TTC549 (cell line): ENCODE results near the gene FSTL4.

ENCODE experiments used
- FAIRE-seq: peaks from 2 replicates; lab custom pipeline; 2012; peaks lifted over from hg19 to GRCh38; lab: Jason Lieb, UNC

FSTL4 gene

GRCh38 chr5:133610489-133611356, 1.6 kb downstream of the FSTL4 start:
- no peak for FAIRE-seq

- no peak for FAIRE-seq
Measured at GRCh38 chr5:133607451-133607850, 4.9 kb downstream of the FSTL4 start.

DNA sequence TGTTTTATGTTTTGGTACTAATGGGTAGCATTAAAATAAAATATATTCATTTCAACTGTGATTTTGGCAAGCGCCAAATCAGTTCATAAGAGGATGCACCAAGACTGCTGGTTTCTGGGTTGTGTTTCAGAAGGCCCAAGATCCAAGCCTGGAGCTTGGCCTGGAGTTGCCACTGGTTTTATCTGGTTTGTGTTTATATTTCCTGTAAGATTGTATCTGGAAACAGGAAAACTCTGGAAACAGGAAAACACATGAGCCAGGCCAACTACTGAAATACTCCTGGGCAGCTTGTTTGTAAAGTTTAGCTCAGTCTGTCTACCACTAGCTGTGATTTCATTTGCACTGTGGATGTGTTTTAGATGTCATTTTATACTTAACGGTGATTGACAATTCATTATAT, 5.5 kb downstream of the FSTL4 start:
- FAIRE-seq = no peak

DNA sequence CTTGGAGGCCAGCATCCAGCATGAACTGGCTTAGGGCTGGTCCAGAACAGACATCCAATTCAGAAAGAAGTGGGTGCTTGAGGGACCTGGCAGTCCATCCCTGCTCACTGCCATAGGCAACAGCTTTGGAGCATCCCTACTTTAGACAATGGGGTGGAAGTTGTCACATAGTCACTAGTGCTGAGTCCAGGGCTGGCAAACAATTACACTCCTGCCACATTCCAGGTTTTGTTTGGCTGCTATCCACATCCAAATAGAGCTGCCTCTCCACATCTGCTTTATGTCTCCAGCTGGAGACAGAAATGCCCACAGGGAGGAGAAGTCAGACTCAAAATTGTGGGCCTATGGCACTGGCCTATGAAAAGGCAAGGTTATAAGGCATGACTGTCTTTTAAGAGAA, 7.0 kb downstream of the FSTL4 start:
- no peak for FAIRE-seq

GRCh38 chr5:133603711-133604110, 8.6 kb downstream of the FSTL4 start:
- no peak for FAIRE-seq

- FAIRE-seq = no peak
Measured at GRCh38 chr5:133602835-133603380, 9.4 kb downstream of the FSTL4 start.

- no peak for FAIRE-seq
Measured at GRCh38 chr5:133599600-133599999, 12.7 kb downstream of the FSTL4 start.

DNA sequence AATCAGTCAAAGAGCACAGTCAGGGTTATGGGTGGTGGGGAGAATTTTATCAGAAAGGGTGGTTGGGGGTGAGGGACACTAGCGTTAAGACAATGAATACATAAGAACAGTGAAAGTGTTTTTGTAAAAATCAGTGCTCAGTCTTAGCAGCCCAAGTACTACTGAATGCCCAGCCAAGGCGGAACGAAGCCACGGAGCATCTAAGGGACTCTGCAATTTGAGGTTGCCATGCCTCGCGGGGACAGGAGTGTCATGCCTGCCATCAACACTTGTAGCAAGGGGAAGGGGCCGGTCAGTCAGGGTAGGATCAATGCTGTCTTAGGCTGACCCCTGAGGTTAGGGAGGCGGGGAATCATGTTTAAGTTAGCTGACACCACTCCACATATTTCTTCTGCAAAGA, 13.3 kb downstream of the FSTL4 start:
- no peak for FAIRE-seq

- no peak for FAIRE-seq
Measured at GRCh38 chr5:133596049-133596448, 16.3 kb downstream of the FSTL4 start.

DNA sequence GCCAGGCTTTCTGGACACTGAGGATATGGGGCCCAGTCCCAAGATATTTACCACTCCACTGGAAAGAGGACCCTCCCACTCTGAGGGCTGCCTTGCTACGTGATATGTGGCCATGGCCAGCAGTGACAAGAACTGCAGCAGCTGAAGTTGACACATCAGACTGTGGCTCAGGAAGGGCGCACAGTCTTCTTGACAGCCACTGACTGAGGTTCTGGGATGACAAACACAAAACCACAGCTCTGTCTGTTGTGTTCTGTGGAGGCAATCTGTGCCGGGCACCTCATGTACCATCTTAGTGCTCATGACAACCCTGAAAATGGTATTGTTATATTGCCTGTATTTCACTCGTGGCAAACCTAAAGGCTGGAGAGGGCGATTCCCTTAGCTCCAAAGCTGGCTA, 16.9 kb downstream of the FSTL4 start:
- FAIRE-seq = no peak

DNA sequence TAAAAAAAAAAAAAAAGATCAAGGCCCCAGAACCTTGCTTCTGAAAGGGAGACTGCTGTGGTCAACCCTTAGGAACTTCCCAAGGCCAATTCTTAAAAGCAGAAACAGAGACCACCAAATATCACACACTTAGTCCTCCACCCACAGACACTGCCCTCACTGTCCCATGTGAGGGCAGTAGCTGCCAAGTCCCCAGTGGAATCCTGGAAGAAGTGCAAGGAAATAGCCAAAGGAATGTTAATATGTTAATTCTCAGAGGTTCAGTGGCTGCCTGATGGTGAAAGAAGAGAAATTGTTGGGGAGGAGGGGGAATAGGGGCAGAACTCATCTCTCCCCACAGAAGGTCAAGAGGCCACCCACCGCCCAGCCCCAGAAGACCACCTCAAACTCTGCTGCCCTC, 23.1 kb downstream of the FSTL4 start:
- FAIRE-seq = no peak

DNA sequence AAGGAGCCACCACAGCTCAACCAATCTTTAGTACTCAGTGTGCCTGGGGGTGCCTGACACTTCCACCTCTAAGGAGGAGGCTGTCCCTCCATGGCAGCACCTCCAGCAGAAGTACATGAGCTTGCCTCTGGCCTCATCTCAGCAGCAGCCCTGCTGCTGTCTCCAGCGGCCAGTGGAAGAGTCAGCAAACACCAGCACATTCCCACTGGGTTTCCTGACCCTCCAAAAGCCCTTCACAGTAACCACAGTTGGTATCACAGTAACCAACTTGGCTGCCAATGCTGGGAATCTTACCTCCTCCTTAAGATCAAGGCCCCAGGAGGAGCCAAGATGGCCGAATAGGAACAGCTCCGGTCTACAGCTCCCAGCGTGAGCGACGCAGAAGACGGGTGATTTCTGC, 29.4 kb downstream of the FSTL4 start:
- FAIRE-seq = no peak

- no peak for FAIRE-seq
Measured at GRCh38 chr5:133581918-133582317, 30.4 kb downstream of the FSTL4 start.

GRCh38 chr5:133581348-133581747, 31.0 kb downstream of the FSTL4 start:
- FAIRE-seq = no peak

DNA sequence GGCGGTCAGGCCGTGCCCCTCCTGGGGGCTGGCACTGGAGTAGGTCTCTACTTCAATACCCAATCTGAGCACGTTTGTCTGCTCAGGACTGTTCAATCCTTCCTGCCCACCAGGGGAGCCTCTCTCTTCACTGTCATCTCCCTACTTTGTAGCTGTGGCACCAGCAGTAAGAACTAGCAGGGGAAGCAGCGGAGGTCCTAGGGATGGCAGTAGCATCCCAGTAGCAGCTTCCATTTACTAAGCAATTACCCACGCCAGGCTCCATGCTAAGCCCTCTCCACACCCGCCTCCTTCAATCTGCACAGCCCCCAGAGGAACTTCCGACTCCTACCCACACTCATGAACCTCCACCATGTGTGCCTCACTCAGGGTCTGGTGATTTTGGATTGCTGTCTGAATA, 31.7 kb downstream of the FSTL4 start:
- FAIRE-seq = no peak

DNA sequence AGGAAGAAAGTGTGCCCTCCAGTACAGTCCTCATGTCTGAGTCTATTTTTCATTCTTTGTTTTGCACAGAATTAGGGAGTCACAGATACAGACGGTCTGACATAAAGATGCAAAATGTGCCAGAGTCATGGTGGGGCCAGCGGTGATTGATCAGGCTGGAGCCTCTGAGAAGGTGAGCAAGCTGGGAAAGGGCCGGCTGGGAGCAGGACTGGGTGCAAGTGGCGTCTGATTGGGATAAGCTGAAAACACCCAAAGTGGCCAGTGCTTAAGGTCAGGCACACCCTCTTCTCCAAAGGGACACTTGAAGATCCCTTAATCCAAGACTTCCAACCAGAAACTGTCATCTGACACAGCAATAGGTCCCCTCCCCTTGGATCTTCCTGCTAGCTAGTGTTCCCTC, 32.6 kb downstream of the FSTL4 start:
- FAIRE-seq = no peak

DNA sequence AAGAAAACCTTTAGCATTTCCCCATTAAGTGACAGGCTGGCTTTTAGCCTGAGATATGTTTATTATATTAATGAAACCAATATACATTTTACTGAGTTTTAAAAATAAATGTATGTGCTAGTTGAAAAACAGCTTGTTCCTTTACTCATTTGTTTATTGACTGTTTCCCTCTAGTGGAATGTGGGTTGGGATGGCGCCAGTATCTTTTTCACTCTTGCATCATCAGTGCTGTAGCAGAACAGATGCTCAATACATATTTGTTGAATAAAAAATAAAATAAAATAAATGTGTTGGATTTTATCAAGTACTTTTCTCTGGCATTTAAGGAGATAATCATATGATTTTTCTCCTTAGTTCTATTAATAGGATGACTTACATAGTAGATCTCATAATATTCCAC, 43.0 kb downstream of the FSTL4 start:
- no peak for FAIRE-seq

DNA sequence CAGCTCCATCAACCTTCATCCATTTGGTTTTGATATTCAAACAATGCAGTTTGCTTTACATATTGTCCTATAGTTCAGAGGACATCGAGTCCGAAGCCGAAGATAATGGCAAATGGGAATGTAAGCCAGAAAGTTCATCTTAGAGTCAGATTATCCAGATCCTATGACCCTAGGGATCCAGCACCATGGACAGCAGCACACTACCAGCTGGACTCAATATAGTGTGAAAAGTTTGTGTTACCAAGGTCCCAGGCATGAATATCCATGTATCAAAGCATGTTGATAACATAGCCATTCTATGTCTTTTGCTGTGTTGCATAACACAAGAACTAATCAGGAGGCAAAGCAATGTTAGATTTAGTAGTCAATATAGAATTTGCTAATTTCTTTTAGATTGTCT, 46.3 kb downstream of the FSTL4 start:
- FAIRE-seq = no peak

- no peak for FAIRE-seq
Measured at GRCh38 chr5:133564921-133565565, 47.3 kb downstream of the FSTL4 start.

DNA sequence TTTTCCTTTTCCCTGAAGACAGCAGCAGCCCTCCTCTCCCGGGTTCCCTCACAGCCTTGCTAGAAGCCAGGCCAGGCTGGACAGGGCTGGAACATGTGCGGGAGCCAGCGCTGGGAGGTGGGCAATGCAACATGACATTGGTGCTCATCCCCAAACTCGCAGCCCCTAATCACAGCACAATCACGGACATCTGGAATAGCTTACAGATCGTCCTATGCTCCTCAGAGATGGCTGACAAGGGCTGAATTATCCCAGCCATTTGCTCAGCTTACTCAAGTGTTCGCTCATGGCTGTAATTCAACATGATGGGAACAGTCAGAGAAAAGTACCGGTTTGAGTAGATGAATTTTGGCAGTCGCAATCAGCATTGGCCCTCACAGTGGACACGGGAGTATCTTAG, 49.8 kb downstream of the FSTL4 start:
- FAIRE-seq = no peak

DNA sequence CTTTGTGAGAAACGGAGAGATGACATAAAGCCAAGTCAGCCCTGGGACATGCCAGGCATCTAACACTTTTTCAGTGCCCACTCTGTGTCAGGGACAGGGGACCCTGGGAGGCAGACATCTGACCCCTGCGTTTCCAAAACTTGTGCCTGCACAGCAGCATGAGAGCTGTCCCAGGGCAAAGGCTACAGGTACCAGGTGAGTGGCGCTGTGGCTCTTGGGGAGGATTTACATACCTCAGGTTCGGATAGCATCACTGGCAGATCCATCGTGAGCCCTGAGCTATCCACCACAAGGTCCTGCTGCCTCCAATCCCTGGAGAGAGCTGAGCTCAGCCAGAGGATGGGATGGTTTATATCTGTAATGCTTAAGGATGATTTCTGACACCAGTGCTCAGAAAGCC, 52.4 kb downstream of the FSTL4 start:
- FAIRE-seq = no peak

DNA sequence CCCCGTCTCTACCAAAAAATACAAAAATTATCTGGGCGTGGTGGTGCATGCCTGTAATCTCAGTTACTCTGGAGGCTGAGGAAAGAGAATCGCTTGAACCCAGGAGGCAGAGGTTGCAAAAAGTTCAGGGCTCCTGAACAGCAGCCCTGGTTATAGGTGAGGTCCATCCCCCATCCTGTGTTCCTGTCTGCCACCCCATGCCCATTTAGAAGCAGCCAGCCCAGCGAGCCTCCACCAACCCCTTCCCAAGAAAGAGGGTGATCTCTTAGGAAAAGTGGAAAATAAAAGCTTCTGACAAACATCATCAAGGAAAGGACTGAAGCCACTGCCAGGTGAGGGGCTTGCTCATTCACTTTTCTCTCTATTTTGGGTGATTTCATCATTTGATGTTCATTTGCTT, 55.8 kb downstream of the FSTL4 start:
- FAIRE-seq = no peak

GRCh38 chr5:133554279-133554678, 58.1 kb downstream of the FSTL4 start:
- no peak for FAIRE-seq
